Measurements from ENCODE around the gene NUAK1.

NUAK1 gene

DNA sequence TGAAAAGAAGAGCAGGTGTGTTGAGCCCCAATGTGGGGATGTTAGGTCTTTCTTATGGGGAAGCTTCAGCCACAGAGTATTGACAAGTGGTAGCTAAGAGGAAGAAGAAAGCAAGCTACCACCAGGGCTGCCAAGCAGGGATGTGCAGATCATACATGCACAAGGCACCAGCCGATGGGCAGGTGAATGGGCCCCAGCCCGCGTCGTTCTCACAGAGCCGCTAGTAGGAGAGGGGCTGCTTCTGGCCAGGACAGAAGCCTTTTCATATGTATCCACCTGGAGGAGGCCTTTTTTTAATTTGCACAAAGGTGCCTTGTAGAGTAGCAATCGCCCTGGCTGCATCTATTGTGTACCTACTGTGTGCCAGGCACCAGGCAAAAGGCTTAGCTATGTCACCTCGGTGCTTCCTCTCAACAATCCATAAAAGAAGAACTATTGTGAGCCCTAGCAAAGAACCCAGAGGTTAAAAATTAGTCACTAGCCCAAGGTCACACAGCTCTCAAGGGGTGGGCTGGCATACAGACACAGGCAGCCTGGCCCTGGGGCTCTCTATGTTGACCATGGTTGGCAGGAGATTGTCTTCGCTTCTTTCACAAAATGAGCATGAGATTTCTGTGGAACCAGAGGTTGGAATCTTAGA lies 8.2 kb downstream of the NUAK1 start:
- DNase-seq (ENCODE audit: low spot score): no peak

DNA sequence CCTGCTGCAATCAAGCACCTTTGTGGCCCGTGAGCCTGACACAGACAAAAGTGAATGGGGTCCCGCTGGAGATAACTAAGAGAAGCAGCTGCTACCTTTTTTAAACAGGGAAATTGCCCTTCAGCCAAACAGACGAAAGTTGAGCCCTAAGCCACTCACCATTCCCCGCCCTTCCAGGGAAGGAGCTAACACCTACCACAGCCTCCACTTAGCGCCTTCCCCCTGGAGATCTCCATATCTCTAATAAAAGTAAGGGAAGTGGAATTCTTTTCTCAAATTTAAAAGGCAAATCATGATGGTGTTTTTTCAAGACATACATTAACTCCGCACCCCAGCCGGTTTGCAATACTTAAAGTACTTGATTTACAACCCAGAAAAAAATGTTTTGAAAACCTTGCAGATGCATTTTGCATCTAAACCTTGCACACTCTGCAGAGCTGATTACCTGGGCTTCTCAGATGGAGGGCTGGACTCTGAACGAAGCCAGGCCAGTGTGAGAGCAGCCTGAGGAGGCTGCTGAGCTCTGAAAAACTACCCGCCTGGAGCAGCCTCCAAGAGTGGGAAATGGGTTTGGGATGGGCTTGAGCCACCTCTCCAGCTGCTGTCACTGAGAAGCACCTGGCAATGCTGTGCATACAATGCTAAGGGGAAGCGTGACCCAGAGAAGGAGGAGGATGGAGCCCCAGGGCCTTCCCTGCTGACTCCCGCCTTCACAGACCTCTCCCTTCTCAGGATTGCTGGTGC lies 10.0 kb downstream of the NUAK1 start:
- DNase-seq (ENCODE audit: low spot score): no peak

GRCh38 chr12:106127338-106128126 lies 11.2 kb downstream of the NUAK1 start:
- no peak for DNase-seq (ENCODE audit: low spot score)

GRCh38 chr12:106126441-106127337 lies 12.1 kb downstream of the NUAK1 start:
- DNase-seq (ENCODE audit: low spot score): no peak

DNA sequence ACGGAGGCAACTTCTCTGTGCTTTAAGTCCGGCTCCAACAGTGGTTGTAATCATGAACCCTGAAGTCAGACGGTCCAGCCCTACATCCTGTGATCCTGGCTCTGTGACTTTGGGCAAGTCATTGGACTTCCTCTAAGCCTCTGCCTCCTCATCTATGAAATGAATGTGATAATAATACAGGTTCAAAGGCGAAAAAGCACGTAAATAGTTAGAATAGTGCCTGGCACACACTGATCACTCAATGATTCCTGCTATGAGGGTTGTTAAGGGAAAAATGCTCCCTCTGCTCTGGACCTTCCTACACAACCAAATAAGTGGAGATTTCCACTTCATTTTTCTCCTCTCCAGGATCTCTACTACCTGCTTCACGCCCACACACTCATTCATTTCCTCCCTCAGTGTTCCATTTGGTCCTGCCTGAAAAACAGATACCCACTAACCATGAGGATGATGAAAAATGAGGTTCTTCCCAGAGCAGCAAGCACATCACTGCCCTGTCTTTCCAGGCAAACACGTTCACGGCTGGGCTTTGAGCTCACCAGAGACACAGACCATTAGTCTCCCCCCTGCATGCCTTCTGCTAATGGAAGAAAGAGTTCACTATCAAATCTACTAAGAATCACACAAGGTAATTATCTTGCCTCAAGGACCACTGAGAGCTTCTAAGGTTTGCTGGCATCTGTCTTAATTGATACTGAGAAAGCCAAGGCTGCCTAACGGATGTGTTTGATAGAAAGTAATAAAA lies 13.2 kb downstream of the NUAK1 start:
- no peak for DNase-seq (ENCODE audit: low spot score)

GRCh38 chr12:106123551-106124081 lies 15.1 kb downstream of the NUAK1 start:
- DNase-seq (ENCODE audit: low spot score): no peak

DNA sequence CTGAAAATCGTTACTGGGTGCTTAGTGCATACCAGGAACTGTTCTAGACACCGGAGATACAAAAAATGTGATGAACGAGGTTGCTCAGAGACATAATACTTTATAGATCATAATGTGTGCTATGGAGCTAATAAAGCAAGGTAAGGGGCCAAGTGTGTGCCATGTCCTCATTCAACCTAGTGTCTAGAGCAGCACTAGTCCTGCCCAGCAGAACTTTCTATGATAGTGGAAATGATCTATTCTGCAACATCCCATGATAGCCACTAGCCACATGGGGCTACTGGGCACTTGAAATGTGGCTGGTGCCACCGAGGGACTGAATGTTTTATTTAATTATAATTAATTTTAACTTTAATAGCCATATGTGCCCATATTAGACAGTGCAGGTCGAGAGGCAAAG lies 15.6 kb downstream of the NUAK1 start:
- DNase-seq (ENCODE audit: low spot score): no peak

GRCh38 chr12:106122004-106122403 lies 16.8 kb downstream of the NUAK1 start:
- no peak for DNase-seq (ENCODE audit: low spot score)

- no peak for DNase-seq (ENCODE audit: low spot score)
These were observed 18.1 kb downstream of the NUAK1 start for GRCh38 chr12:106120519-106121105.

DNA sequence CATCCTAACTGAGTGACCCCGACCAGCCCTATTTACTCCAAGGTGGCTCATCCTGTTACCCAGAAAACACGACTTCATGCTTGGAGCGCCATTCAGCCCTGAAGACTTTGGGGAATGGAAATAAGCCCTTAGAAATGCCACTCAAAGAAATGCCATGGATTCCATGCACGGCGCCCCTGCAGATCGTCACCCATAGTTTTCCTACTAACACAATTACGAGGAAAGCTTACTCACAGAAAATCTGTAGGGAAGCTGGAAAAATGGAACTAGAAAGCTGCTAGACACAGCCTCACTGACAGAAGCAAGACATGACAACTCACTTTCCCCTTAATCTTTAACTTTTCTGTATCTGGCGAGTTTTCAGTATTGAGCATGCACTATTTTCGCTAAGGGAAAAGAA lies 19.5 kb downstream of the NUAK1 start:
- DNase-seq (ENCODE audit: low spot score): no peak

DNA sequence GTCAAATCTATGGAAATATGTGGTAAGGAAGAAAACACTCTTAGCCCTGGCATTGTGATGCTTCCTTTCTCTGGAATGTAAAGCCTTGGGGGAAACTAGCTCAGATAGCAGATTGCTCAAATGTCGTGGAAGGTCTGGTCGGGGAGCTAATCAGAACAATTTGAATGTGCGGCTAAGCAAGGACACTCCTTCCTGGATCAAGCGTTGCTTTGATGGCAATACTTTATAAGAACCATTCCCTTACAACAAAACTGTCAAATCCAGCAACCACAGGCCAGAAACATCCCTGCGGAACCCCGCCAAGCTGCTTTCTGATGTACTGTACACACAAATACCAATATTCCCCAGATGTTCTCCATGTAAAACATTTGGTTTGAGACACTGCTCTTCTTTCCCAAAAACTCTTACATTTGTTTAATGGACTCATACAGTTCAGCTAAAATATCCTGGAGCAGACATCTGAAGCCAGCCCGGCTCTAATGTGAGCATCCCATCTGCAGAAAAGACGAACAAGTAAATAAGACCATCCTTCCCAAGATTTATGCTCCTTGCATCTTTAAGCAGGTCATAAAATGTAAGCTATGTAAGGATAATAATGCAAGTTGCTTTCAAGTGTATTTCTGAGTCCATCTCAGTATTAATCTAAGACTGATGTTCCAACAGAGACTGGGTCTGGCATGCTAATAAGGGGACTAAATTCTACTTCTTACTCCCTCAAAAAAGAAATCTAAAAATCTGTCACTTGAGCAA lies 20.2 kb downstream of the NUAK1 start:
- no peak for DNase-seq (ENCODE audit: low spot score)

- no peak for DNase-seq (ENCODE audit: low spot score)
These were observed 23.3 kb downstream of the NUAK1 start for GRCh38 chr12:106115440-106115839.

- DNase-seq (ENCODE audit: low spot score): no peak
These were observed 24.2 kb downstream of the NUAK1 start for GRCh38 chr12:106114447-106115068.

DNA sequence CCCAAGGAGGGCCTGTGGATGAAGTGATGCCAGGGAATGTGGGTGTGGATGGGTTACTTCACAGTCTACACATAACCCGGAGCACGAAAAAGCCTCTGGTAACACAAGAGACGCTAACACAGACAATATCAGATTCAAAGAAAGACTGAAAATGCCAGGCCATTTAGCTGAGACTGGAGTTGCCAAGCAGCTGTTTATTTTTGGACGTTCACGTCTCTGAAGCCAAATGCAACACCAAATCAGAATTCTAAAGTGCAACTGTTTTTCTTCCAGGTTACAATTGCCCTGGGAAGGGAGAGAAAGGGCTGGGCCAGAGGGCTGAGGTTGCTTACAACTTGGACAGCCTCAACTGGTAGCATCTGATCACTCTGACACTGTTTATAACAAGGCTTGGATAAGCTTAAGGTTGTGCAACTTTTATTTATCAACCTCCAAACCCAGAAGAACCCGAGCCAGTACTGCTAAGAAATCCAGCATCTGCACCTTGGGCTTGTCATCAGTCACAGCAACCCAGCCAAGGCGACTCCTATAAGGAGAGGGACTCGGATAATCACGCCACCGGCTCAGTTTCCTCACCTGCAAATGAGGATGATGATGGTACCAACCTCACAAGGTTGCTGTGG lies 24.8 kb downstream of the NUAK1 start:
- DNase-seq (ENCODE audit: low spot score): no peak

DNA sequence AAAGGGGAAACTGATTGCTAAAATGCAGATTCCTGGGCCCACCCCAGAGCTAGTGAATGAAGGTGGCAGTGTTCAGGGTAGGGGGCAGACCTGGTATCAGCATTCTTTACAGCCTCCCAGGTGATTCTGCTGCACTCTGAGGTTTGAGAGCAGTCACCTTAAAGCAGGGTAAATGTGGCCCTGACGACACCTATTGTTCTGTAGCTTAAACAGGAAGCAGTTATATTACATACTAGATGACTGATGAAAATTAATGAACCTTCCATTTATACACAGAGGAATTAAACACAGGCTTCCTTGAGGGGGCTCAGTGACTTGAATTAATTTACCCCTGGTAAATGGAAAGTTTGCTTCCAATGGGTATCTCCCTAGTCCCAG lies 25.3 kb downstream of the NUAK1 start:
- DNase-seq (ENCODE audit: low spot score): no peak

DNA sequence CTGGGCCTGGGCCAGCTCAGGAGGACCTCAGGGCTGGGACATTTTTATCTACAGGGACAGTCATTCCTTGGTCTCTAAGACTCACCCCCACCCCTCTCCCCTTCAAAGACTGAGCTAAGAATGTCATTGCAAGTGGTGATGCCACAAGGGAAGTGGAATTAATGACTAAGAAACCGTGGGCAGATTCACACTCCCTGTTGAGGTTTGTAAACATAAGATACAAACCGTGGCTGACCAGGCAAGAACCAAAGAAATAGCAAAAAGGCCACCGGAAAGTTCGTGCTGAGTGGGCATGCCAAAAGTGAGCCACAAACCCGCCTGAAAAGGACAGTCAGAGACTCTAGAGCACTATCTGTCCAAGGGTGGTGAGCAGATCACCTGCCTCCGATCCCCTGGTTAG lies 25.7 kb downstream of the NUAK1 start:
- DNase-seq (ENCODE audit: low spot score): no peak

GRCh38 chr12:106112145-106112821 lies 26.5 kb downstream of the NUAK1 start:
- DNase-seq (ENCODE audit: low spot score): no peak

GRCh38 chr12:106110626-106111300 lies 28.0 kb downstream of the NUAK1 start:
- no peak for DNase-seq (ENCODE audit: low spot score)

Measured in hematopoietic multipotent progenitor cell treated with erythropoietin and hydrocortisone succinate and interleukin-3 and kit ligand, for 15 days (in vitro differentiated cells).